ENCODE measurements around the gene ARHGAP4.

The ARHGAP4 gene

GRCh38 chrX:153925739-153926551 lies at the start of gene ARHGAP4:
Gene ARHGAP4, minus strand, starts transcription at chrX:153926264. Its CDS starts 62 bp downstream, at chrX:153926202.
- peak; percentile 61 for DNase-seq (ENCODE audit: low read depth)

- DNase-seq (ENCODE audit: low read depth), result no peak
These were observed 48.7 kb upstream of the ARHGAP4 start for GRCh38 chrX:153974726-153975286.

- no peak for DNase-seq (ENCODE audit: low read depth)
These were observed 48.1 kb upstream of the ARHGAP4 start for GRCh38 chrX:153974003-153974725.

- DNase-seq (ENCODE audit: low read depth), result no peak
These were observed 47.3 kb upstream of the ARHGAP4 start for GRCh38 chrX:153973127-153974002.

GRCh38 chrX:153972368-153973126 lies 46.5 kb upstream of the ARHGAP4 start, which contains the start of gene TMEM187:
Gene TMEM187, plus strand, starts transcription at chrX:153972754. Its CDS starts 9,309 bp downstream, at chrX:153982063.
- peak; percentile 86 for DNase-seq (ENCODE audit: low read depth)

- peak; percentile 81 for DNase-seq (ENCODE audit: low read depth)
These were observed 45.6 kb upstream of the ARHGAP4 start, which contains the start of gene HCFC1 for GRCh38 chrX:153971450-153972367. Gene HCFC1, minus strand, starts transcription at chrX:153971818. Its CDS starts 978 bp downstream, at chrX:153970840.

GRCh38 chrX:153971124-153971449 lies 45.0 kb upstream of the ARHGAP4 start:
- DNase-seq (ENCODE audit: low read depth), result peak; percentile 83

- no peak for DNase-seq (ENCODE audit: low read depth)
These were observed 44.5 kb upstream of the ARHGAP4 start for GRCh38 chrX:153970357-153971123.

- DNase-seq (ENCODE audit: low read depth), result no peak
These were observed 43.9 kb upstream of the ARHGAP4 start for GRCh38 chrX:153969904-153970356.

- no peak for DNase-seq (ENCODE audit: low read depth)
These were observed 43.2 kb upstream of the ARHGAP4 start for GRCh38 chrX:153969125-153969903.

- no peak for DNase-seq (ENCODE audit: low read depth)
These were observed 42.7 kb upstream of the ARHGAP4 start for GRCh38 chrX:153968754-153969124.

- no peak for DNase-seq (ENCODE audit: low read depth)
These were observed 42.2 kb upstream of the ARHGAP4 start for GRCh38 chrX:153968255-153968654.

GRCh38 chrX:153967536-153968224 lies 41.6 kb upstream of the ARHGAP4 start:
- no peak for DNase-seq (ENCODE audit: low read depth)

GRCh38 chrX:153966841-153967535 lies 40.9 kb upstream of the ARHGAP4 start:
- DNase-seq (ENCODE audit: low read depth), result no peak

GRCh38 chrX:153966283-153966688 lies 40.2 kb upstream of the ARHGAP4 start:
- no peak for DNase-seq (ENCODE audit: low read depth)

- no peak for DNase-seq (ENCODE audit: low read depth)
These were observed 39.3 kb upstream of the ARHGAP4 start for GRCh38 chrX:153965406-153965805.

- no peak for DNase-seq (ENCODE audit: low read depth)
These were observed 38.0 kb upstream of the ARHGAP4 start for GRCh38 chrX:153964105-153964504.
